ENCODE results near the gene ERC2. TPM values are rescaled to one million over a fixed set of nuclear protein-coding genes. Genes with fewer than 3 reads are reported as not detected.

ERC2 gene
- total and polyA plus RNA-seq, 2 donors (not counting 3 experiments of a cell fraction or from before 2014, with no cell fraction given), result 5.6 to 15.5 TPM

DNA sequence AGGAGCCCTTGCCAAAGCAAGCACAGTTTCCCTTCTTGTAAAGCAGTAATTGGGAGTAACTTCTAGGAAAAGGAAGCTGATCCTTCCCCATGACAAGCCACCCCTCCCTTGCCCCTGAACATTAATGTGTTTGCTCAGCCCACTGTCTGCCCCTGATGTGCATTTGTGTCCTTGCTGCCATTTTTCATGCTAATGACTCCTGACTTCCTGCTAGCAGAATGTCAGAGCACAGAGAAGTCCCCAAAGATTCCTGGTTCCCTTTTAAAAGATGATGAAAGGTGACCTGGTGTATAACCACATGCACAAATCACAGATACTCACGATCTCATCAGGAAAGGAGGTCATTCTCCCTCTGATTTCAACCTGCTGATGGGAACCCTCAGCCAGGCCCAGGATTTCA is 936.9 kb downstream of the ERC2 start:
- Histone ChIP-seq H3K4me3 (replicated peaks in 1 of 3; ENCODE audit: insufficient read depth in 1 of 3, low read depth in 1 of 3, low read length in 3 of 3) (no peak overlapping the region), H3K9me3 (replicated peaks; ENCODE audit: control insufficient read depth, insufficient read depth, low read length) (no peaks in the 10 kb centered on the region), H3K9ac (replicated peaks; ENCODE audit: extremely low read depth, insufficient read depth, low read length) (no peak overlapping the region), H3K27me3 (ENCODE audit: control insufficient read depth in 2 of 2, insufficient read depth in 2 of 2, low read length in 2 of 2) (no peaks in the 10 kb centered on the region), H3K79me2 (ENCODE audit: control insufficient read depth, insufficient read depth, low read length) (no peaks in the 10 kb centered on the region), H2AFZ (ENCODE audit: low read depth, low read length) (no peak overlapping the region), H3K27ac (ENCODE audit: insufficient read depth, low read depth, low read length) (no peak overlapping the region), H3K4me2 (ENCODE audit: insufficient read depth, low read length) (no peak overlapping the region), H3K36me3 (ENCODE audit: control insufficient read depth in 2 of 2, extremely low read depth in 1 of 2, insufficient read depth in 2 of 2, low read length in 2 of 2) (no peaks in the 10 kb centered on the region), H3K4me1 (ENCODE audit: control insufficient read depth, extremely low read depth, insufficient read depth, low read length) (no peaks in the 10 kb centered on the region), H4K20me1 (replicated peaks; ENCODE audit: control insufficient read depth, extremely low read depth, insufficient read depth, low read length) (no peaks in the 10 kb centered on the region), H3K9me1 (replicated peaks; ENCODE audit: control insufficient read depth, extremely low read depth, insufficient read depth, low read length) (no peaks in the 10 kb centered on the region)
- intact Hi-C loops (cut with micrococcal nuclease) (no loop called here), dilution Hi-C loops (cut with MboI; ENCODE audit: extremely low pct_ligation_motif_present, low sequenced_read_pairs) (no loop called here)
- no TSS peak for BruUV-seq (replicated peaks)
- FAIRE-seq (no peak), DNase-seq (ENCODE audit: low read depth, low spot score) (no peak)
- CTCF ChIA-PET, result interaction anchor here (1.5 kb wide), 1 partner anchor 10 kb away, joined by 3 read pairs; no protein-coding TSS in a partner anchor
- POLR2A ChIA-PET, result no interaction called here
- TF ChIP-seq, protein P1, sequence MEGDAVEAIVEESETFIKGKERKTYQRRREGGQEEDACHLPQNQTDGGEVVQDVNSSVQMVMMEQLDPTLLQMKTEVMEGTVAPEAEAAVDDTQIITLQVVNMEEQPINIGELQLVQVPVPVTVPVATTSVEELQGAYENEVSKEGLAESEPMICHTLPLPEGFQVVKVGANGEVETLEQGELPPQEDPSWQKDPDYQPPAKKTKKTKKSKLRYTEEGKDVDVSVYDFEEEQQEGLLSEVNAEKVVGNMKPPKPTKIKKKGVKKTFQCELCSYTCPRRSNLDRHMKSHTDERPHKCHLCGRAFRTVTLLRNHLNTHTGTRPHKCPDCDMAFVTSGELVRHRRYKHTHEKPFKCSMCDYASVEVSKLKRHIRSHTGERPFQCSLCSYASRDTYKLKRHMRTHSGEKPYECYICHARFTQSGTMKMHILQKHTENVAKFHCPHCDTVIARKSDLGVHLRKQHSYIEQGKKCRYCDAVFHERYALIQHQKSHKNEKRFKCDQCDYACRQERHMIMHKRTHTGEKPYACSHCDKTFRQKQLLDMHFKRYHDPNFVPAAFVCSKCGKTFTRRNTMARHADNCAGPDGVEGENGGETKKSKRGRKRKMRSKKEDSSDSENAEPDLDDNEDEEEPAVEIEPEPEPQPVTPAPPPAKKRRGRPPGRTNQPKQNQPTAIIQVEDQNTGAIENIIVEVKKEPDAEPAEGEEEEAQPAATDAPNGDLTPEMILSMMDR (IDR thresholded peaks at IDR 0.05; ENCODE audit: extremely low read depth in 1 of 2, insufficient read depth in 1 of 2, low read depth in 1 of 2, low read length in 2 of 2), result no peak
- TF ChIP-seq POLR2A (IDR thresholded peaks at IDR 0.05; ENCODE audit: low read depth, low read length), result no peak
- TF ChIP-seq MYC (IDR thresholded peaks at IDR 0.05; ENCODE audit: low read depth, low read length), result no peak
- TF ChIP-seq, protein P2, sequence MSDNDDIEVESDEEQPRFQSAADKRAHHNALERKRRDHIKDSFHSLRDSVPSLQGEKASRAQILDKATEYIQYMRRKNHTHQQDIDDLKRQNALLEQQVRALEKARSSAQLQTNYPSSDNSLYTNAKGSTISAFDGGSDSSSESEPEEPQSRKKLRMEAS (IDR thresholded peaks at IDR 0.05; ENCODE audit: insufficient read depth, insufficient read length), result no peak
- TF ChIP-seq FOS (IDR thresholded peaks at IDR 0.05; ENCODE audit: borderline replicate concordance, insufficient read depth, low read length), result no peak
- no peak for TF ChIP-seq GATA2 (IDR thresholded peaks at IDR 0.05; ENCODE audit: insufficient read depth, insufficient read length, low read depth, low read length)

DNA sequence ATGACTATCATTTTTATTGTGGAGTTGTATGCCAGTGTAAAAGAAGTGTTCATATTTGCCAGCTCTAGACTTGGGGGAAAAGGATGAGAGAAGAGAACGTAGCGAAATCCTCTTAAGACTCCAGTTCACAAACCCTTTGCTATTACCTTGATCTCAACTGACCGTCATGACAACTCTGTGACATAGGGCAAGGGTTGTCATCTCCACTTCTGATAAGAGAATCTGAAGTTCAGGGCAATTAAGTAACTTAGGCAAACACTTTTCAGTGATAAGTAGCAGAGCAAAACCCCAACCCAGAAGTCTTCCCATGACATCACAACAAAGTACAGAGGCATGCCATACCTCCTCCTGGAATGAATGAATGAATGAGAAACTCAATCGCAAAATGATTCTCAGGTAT is 940.9 kb downstream of the ERC2 start:
- ChIA-PET CTCF (interaction anchor here (1.2 kb wide), 1 partner anchor 15 kb away, joined by 3 read pairs; no protein-coding TSS in a partner anchor), POLR2A (no interaction called here)
- dilution Hi-C loops (cut with MboI; ENCODE audit: extremely low pct_ligation_motif_present, low sequenced_read_pairs) (no loop called here), intact Hi-C loops (cut with micrococcal nuclease) (no loop called here)
- Histone ChIP-seq H3K4me2 (ENCODE audit: insufficient read depth, low read length) (no peak overlapping the region), H2AFZ (ENCODE audit: low read depth, low read length) (no peak overlapping the region), H4K20me1 (replicated peaks; ENCODE audit: control insufficient read depth, extremely low read depth, insufficient read depth, low read length) (no peaks in the 10 kb centered on the region), H3K27me3 (ENCODE audit: control insufficient read depth in 2 of 2, insufficient read depth in 2 of 2, low read length in 2 of 2) (no peaks in the 10 kb centered on the region), H3K4me3 (replicated peaks in 1 of 3; ENCODE audit: insufficient read depth in 1 of 3, low read depth in 1 of 3, low read length in 3 of 3) (no peak overlapping the region), H3K79me2 (ENCODE audit: control insufficient read depth, insufficient read depth, low read length) (no peaks in the 10 kb centered on the region), H3K9me1 (replicated peaks; ENCODE audit: control insufficient read depth, extremely low read depth, insufficient read depth, low read length) (no peaks in the 10 kb centered on the region), H3K27ac (ENCODE audit: insufficient read depth, low read depth, low read length) (no peak overlapping the region), H3K9me3 (replicated peaks; ENCODE audit: control insufficient read depth, insufficient read depth, low read length) (no peaks in the 10 kb centered on the region), H3K9ac (replicated peaks; ENCODE audit: extremely low read depth, insufficient read depth, low read length) (no peak overlapping the region), H3K4me1 (ENCODE audit: control insufficient read depth, extremely low read depth, insufficient read depth, low read length) (no peaks in the 10 kb centered on the region), H3K36me3 (ENCODE audit: control insufficient read depth in 2 of 2, extremely low read depth in 1 of 2, insufficient read depth in 2 of 2, low read length in 2 of 2) (no peaks in the 10 kb centered on the region)
- FAIRE-seq (no peak), DNase-seq (ENCODE audit: low read depth, low spot score) (no peak)
- BruUV-seq (replicated peaks), result no TSS peak
- TF ChIP-seq FOS (IDR thresholded peaks at IDR 0.05; ENCODE audit: borderline replicate concordance, insufficient read depth, low read length) (no peak), MYC (IDR thresholded peaks at IDR 0.05; ENCODE audit: low read depth, low read length) (no peak), EZH2 (IDR thresholded peaks at IDR 0.05; ENCODE audit: borderline replicate concordance, low read depth, low read length, severe bottlenecking) (no peak), POLR2AphosphoS5 (IDR thresholded peaks at IDR 0.05; ENCODE audit: insufficient read depth, low read depth, low read length) (no peak), GATA2 (IDR thresholded peaks at IDR 0.05; ENCODE audit: insufficient read depth, insufficient read length, low read depth, low read length) (no peak), JUN (IDR thresholded peaks at IDR 0.05; ENCODE audit: borderline replicate concordance, insufficient read depth, insufficient read length, low read depth) (no peak), POLR2A (IDR thresholded peaks at IDR 0.05; ENCODE audit: low read depth, low read length) (no peak)
- TF ChIP-seq, protein P2 (IDR thresholded peaks at IDR 0.05; ENCODE audit: insufficient read depth, insufficient read length), result no peak
- TF ChIP-seq, protein P1 (IDR thresholded peaks at IDR 0.05; ENCODE audit: extremely low read depth in 1 of 2, insufficient read depth in 1 of 2, low read depth in 1 of 2, low read length in 2 of 2), result no peak
